Glutamatergic neuron (in vitro differentiated cells): ENCODE data around the gene SNCB. TPM values are rescaled to one million over a fixed set of nuclear protein-coding genes. Genes with fewer than 3 reads are reported as not detected.

Source experiments
- DNase-seq: peaks from one replicate; pipeline ENCODE4 v3.0.0; 2022
- H3K27ac Mint-ChIP-seq: one replicate; pipeline ENCODE4 v1.8.0; 2020; ENCODE audit warnings: mild to moderate bottlenecking, mixed read lengths, inconsistent platforms; ENCODE audit not compliant: unreplicated experiment
- H3K27me3 Mint-ChIP-seq: one replicate; pipeline ENCODE4 v1.8.0; 2020; ENCODE audit warnings: mild to moderate bottlenecking, moderate library complexity, mixed read lengths, inconsistent platforms; ENCODE audit not compliant: unreplicated experiment
- H3K36me3 Mint-ChIP-seq: one replicate; pipeline ENCODE4 v1.8.0; 2020; ENCODE audit warnings: mild to moderate bottlenecking, mixed read lengths, inconsistent platforms; ENCODE audit not compliant: unreplicated experiment
- H3K4me1 Mint-ChIP-seq: one replicate; pipeline ENCODE4 v1.8.0; 2020; ENCODE audit warnings: mild to moderate bottlenecking, low read depth, mixed read lengths, inconsistent platforms; ENCODE audit not compliant: unreplicated experiment
- H3K4me3 Mint-ChIP-seq: one replicate; pipeline ENCODE4 v1.8.0; 2020; ENCODE audit warnings: mild to moderate bottlenecking, mixed read lengths, inconsistent platforms; ENCODE audit not compliant: unreplicated experiment
- H3K9me3 Mint-ChIP-seq: one replicate; pipeline ENCODE4 v1.8.0; 2020; ENCODE audit warnings: mild to moderate bottlenecking, moderate library complexity, mixed read lengths, inconsistent platforms; ENCODE audit not compliant: unreplicated experiment
- total RNA-seq: library from RNA; stranded (reverse); fragmentation: NEBNext Ultra II Directional; extraction: Animal tissue kit (Norgen Biotek cat#: 25700); gene quantifications from one replicate; pipeline ENCODE4 v1.2.1, GENCODE V29; 2021; ENCODE audit not compliant: unreplicated experiment
- TF ChIP-seq, protein P1 (sequence below): fragments of 200-600 bp; sonication (generic); IDR thresholded peaks from one replicate; pipeline ENCODE4 v1.5.0; 2021; ENCODE audit not compliant: partially characterized antibody, unreplicated experiment

SNCB gene
- total RNA-seq, 1 donor from 2014 or later: 3.7 TPM

DNA sequence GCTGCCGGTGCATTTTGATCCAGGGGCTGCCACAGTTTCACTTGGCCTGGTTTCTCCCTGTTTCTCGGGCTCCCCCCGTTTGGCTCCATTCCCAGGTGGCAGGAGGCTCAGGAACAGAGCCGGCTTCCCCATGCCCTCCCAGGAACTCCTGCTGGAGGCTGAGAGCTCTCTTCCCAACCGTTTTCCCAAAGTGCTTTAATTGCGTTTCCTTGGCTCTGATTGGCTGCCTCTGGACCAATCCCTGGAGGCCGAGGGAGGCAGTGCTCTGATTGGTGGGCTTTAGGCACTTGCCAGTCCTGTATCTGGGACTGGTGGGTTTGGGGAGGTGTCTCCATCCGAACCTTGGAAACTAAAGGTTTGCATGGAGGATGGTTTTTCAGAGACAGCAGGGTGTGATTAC is 21.8 kb upstream of the SNCB start:
- no peak overlapping the region for H3K4me3 Mint-ChIP-seq
- H3K27me3 Mint-ChIP-seq: peaks cover 21% of the 10 kb centered on the region
- peak overlapping the region; percentile 17 for H3K27ac Mint-ChIP-seq
- TF ChIP-seq, protein P1, sequence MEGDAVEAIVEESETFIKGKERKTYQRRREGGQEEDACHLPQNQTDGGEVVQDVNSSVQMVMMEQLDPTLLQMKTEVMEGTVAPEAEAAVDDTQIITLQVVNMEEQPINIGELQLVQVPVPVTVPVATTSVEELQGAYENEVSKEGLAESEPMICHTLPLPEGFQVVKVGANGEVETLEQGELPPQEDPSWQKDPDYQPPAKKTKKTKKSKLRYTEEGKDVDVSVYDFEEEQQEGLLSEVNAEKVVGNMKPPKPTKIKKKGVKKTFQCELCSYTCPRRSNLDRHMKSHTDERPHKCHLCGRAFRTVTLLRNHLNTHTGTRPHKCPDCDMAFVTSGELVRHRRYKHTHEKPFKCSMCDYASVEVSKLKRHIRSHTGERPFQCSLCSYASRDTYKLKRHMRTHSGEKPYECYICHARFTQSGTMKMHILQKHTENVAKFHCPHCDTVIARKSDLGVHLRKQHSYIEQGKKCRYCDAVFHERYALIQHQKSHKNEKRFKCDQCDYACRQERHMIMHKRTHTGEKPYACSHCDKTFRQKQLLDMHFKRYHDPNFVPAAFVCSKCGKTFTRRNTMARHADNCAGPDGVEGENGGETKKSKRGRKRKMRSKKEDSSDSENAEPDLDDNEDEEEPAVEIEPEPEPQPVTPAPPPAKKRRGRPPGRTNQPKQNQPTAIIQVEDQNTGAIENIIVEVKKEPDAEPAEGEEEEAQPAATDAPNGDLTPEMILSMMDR: no peak
- H3K4me1 Mint-ChIP-seq: peaks cover 34% of the 10 kb centered on the region
- no peak for DNase-seq
- peaks cover 7% of the 10 kb centered on the region for H3K36me3 Mint-ChIP-seq
- H3K9me3 Mint-ChIP-seq: peaks cover 4% of the 10 kb centered on the region

DNA sequence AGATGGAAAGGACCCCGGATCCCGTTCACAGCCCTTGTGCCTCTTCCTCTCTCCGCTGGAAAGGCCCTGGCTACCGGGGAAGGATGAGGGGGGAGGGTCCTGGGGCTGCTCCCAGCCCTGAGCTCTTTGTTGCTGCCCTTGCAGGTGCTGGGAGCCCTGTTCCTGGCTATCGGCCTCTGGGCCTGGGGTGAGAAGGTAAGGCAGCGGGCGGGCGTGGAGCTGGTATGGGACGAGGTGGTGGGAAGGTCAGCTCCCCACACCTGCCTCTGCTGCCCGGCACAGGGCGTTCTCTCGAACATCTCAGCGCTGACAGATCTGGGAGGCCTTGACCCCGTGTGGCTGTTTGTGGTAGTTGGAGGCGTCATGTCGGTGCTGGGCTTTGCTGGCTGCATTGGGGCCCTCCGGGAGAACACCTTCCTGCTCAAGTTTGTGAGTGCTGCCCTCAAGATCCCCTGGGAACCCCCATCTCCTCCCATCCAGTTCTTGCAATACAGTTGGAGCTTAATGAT is 21.2 kb upstream of the SNCB start:
- Mint-ChIP-seq H3K4me1 (peaks cover 36% of the 10 kb centered on the region), H3K9me3 (peaks cover 4% of the 10 kb centered on the region), H3K27me3 (peaks cover 22% of the 10 kb centered on the region), H3K36me3 (peaks cover 7% of the 10 kb centered on the region), H3K4me3 (no peak overlapping the region), H3K27ac (peak overlapping the region; percentile 22)
- no peak for DNase-seq
- TF ChIP-seq, protein P1: no peak

DNA sequence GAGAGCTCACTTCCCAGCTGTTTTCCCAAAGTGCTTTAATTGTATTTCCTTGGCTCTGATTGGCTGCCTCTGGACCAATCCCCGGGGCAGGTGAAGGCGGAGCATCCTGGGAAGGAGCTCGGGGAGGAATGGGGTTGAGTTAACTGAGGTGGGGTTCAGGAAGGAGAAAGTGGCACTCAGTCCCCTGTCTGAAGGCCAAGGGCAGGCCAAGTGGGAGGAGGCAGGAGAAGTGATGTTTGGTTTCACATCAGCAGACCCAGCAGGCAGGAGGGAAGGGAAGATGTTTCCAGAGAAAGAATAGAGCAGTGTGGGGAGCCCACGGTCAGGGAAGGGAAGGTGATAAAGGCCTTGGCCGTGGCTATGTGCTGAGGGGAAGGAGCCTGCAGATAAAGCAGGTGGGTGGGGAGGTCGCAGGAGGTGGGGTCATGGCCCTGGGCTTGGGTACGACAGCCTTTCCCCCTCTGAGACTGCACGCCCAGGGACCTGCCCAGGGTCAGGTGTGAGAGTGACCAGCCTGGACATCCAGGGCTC is 20.1 kb upstream of the SNCB start:
- Mint-ChIP-seq H3K9me3 (peaks cover 5% of the 10 kb centered on the region), H3K4me1 (peaks cover 42% of the 10 kb centered on the region), H3K27me3 (peaks cover 26% of the 10 kb centered on the region), H3K27ac (no peak overlapping the region), H3K36me3 (peaks cover 7% of the 10 kb centered on the region), H3K4me3 (peak overlapping the region; percentile 52)
- no peak for DNase-seq
- TF ChIP-seq, protein P1: no peak

DNA sequence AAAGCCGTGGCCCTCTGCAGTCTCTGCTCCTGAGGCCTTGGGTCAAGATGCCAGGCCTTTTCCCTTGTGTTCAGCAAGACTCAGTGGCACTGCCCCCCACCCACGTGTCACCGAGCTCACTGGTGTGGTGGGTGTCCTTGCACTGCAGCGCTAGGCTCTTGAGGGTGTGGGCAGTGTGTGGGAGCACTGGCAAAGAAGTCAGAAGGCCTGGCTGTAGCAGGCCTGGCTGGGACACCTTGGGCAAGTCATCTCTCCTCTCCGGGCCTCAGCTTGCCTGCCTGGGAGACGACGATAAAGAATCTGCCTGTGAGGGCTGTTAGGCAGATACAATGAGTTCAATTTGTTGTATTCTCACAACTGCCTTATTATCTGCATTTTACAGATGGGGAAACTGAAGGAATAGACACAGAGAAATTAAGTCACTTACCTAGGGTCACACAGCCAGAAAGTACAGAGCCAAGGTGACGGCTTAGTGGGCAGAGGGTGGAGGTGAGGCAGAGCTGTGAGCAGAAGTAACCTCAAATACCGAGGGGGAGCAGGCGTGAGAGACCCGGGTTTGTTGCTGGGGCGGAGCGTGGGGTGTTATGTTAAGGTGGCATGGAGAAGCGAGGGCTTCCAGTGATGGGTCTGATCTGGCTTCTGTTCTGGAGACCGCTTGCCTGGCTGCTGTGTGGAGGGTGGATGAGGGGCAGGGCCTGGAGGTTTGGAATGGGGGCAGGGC is 18.3 kb upstream of the SNCB start:
- TF ChIP-seq, protein P1: no peak
- H3K27me3 Mint-ChIP-seq: peaks cover 23% of the 10 kb centered on the region
- H3K4me3 Mint-ChIP-seq: peak overlapping the region; percentile 94
- DNase-seq: no peak
- H3K27ac Mint-ChIP-seq: peak overlapping the region; percentile 3
- H3K9me3 Mint-ChIP-seq: peaks cover 4% of the 10 kb centered on the region
- peaks cover 5% of the 10 kb centered on the region for H3K36me3 Mint-ChIP-seq
- peaks cover 41% of the 10 kb centered on the region for H3K4me1 Mint-ChIP-seq

DNA sequence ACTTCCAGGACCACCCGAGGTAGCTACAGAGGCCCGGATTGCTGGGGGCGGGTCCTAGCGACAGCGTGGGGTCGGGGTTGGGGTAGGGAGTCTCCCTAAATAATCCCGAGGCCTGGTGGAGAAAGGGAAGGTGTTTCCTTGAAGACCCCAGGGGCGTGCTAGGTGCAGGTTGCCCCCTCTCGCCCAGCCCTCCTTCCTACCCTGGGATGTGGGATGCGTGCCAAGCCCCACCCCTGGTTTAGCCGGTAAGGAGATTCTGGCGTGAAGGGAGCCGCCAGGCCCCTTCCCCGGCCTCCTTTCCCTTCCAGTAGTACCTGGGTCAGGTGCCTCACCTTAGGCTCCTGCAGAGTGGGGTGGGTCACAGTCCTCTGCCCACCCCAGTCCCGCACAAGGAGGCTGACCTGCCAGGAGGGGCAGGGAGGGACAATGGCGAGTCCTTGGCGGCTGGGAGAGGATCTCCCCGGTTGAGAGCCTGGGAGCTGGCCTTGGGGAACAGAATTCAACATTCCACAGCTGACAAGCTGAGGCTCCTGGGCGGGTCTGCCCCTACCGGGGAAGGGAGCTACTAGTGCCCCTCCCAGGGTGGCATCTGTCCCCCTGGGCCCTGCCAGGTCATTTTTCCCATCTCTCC is 17.6 kb upstream of the SNCB start:
- Mint-ChIP-seq H3K36me3 (no peaks in the 10 kb centered on the region), H3K27ac (peak overlapping the region; percentile 93), H3K4me1 (peaks cover 36% of the 10 kb centered on the region), H3K4me3 (peak overlapping the region; percentile 94), H3K27me3 (peaks cover 18% of the 10 kb centered on the region), H3K9me3 (peaks cover 4% of the 10 kb centered on the region)
- DNase-seq: peak; percentile 53
- TF ChIP-seq, protein P1: no peak
